Tibial nerve (tissue), 4 donors: ENCODE measurements around the gene NRSN2. TPM values are rescaled to one million over a fixed set of nuclear protein-coding genes. Genes with fewer than 3 reads are reported as not detected.
A peak's percentile ranks its signal among the peaks of the same experiment; 100 is the strongest.
"Not testable (repeated sequence)": the region's sequence is repeated elsewhere in the genome, so short reads cannot be mapped to it uniquely, and the experiment has no call there.

Experiments
- DNase-seq, 2 donors: peaks; one replicate each; pipeline ENCODE4 v3.0.0-alpha.2; 2019; ENCODE audit warnings: low spot score in 2 of 2
- H3K27ac ChIP-seq, 4 donors: fragments of 200-600 bp; sonication (generic) in 3 of 4; one replicate each; pipeline ENCODE4 v1.5.1; 2017 to 2019; ENCODE audit warnings: mild to moderate bottlenecking in 1 of 4
- H3K27me3 ChIP-seq, 2 donors: fragments of 200-600 bp; sonication (generic) in 1 of 2; one replicate each; pipeline versions ENCODE4 v1.5.1 to v1.6.0; 2017 to 2019
- H3K36me3 ChIP-seq, 3 donors: fragments of 200-600 bp; sonication (generic); one replicate each; pipeline ENCODE4 v1.5.1; 2018 to 2019
- H3K4me1 ChIP-seq, 4 donors: fragments of 200-600 bp; sonication (generic) in 3 of 4; one replicate each; pipeline ENCODE4 v1.5.1; 2017 to 2019
- H3K4me3 ChIP-seq, 4 donors: fragments of 200-600 bp; sonication (generic) in 3 of 4; one replicate each; pipeline ENCODE4 v1.5.1; 2017 to 2019; ENCODE audit warnings: mild to moderate bottlenecking in 1 of 4, moderate library complexity in 1 of 4
- H3K9me3 ChIP-seq, 4 donors: fragments of 200-600 bp; sonication (generic) in 3 of 4; one replicate each; pipeline ENCODE4 v1.5.1; 2017 to 2019
- CTCF ChIP-seq, 5 experiments: fragments of 200-600 bp in 3 of 5; fragments of 450-650 bp in 2 of 5; sonication (generic) in 3 of 5; IDR thresholded peaks; one replicate each; pipeline ENCODE4 v1.5.1; 2016 to 2019; ENCODE audit warnings: antibody characterized with exemption in 5 of 5, mild to moderate bottlenecking in 3 of 5, moderate library complexity in 2 of 5
- EP300 ChIP-seq, 2 donors: sonication (generic); formaldehyde crosslinking; IDR thresholded peaks; one replicate each; pipeline ENCODE4 v1.6.1; 2017; ENCODE audit warnings: antibody characterized with exemption in 2 of 2, mild to moderate bottlenecking in 1 of 2
- POLR2A ChIP-seq, 2 donors: fragments of 450-650 bp; IDR thresholded peaks; one replicate each; pipeline ENCODE4 v1.6.1; 2017; ENCODE audit warnings: antibody characterized with exemption in 2 of 2, mild to moderate bottlenecking in 2 of 2, moderate library complexity in 2 of 2
- WGBS, 2 donors: methylation state at CpG; one replicate each; pipeline ENCODE4 v1.1.5; 2018; 5-methylcytosine and 5-hydroxymethylcytosine counted together
- total RNA-seq, 4 donors: library from RNA; depleted of rRNA; stranded (reverse); fragments of >200 nt; gene quantifications; one replicate each; pipeline ENCODE4 v1.1.0, GENCODE V29; 2016

Gene NRSN2
- total RNA-seq, 4 donors from 2014 or later = 20.6 to 34.1 (median 26.2) TPM

GRCh38 chr20:371755-372542, 25.0 kb downstream of the NRSN2 start:
- no peak for TF ChIP-seq POLR2A (IDR thresholded peaks at IDR 0.05)
- TF ChIP-seq CTCF (IDR thresholded peaks at IDR 0.05) = no peak
- TF ChIP-seq EP300 (IDR thresholded peaks at IDR 0.05) = no peak
- Histone ChIP-seq H3K4me1 (peaks cover 0 to 3% (median 0%) of the 10 kb centered on the region in 4 donors), H3K4me3 (no peak overlapping the region), H3K27me3 (no peaks in the 10 kb centered on the region), H3K9me3 (no peaks in the 10 kb centered on the region), H3K27ac (peak overlapping the region in 2 of 4 donors; percentile 6 to 34), H3K36me3 (no peaks in the 10 kb centered on the region)
- DNase-seq = peak; percentile 37 to 52
- 69 to 84% methylated on average over 10 of the region's 10 CpGs for WGBS, 2 donors

- 88 to 93% methylated on average over 11 of the region's 11 CpGs for WGBS, 2 donors
- H3K4me3 ChIP-seq, H3K36me3 ChIP-seq, H3K4me1 ChIP-seq, DNase-seq, H3K27me3 ChIP-seq, H3K9me3 ChIP-seq: not testable (repeated sequence)
- H3K27ac ChIP-seq = peak overlapping the region in 2 of 4 donors; percentile 6 to 34
Observed at GRCh38 chr20:372543-373082, 25.7 kb downstream of the NRSN2 start.

- no peaks in the 10 kb centered on the region for H3K9me3 ChIP-seq
- DNase-seq = no peak
- no peak overlapping the region for H3K4me3 ChIP-seq
- H3K27me3 ChIP-seq = no peaks in the 10 kb centered on the region
- H3K27ac ChIP-seq = no peak overlapping the region
- WGBS, 2 donors = 64 to 66% methylated on average over 9 of the region's 9 CpGs
- TF ChIP-seq POLR2A (IDR thresholded peaks at IDR 0.05) (no peak), CTCF (IDR thresholded peaks at IDR 0.05) (no peak), EP300 (IDR thresholded peaks at IDR 0.05) (no peak)
- H3K4me1 ChIP-seq = peaks cover 0 to 3% (median 0%) of the 10 kb centered on the region in 4 donors
- H3K36me3 ChIP-seq = no peaks in the 10 kb centered on the region
Observed at GRCh38 chr20:373171-373890, 26.4 kb downstream of the NRSN2 start.

GRCh38 chr20:375265-375889, 28.5 kb downstream of the NRSN2 start:
- H3K4me3 ChIP-seq = no peak overlapping the region
- H3K27me3 ChIP-seq = no peaks in the 10 kb centered on the region
- no peaks in the 10 kb centered on the region for H3K36me3 ChIP-seq
- no peak for DNase-seq
- WGBS, 2 donors = 78 to 79% methylated on average over 10 of the region's 10 CpGs
- no peaks in the 10 kb centered on the region for H3K9me3 ChIP-seq
- TF ChIP-seq POLR2A (IDR thresholded peaks at IDR 0.05) (no peak), CTCF (IDR thresholded peaks at IDR 0.05) (no peak), EP300 (IDR thresholded peaks at IDR 0.05) (no peak)
- H3K27ac ChIP-seq = no peak overlapping the region
- H3K4me1 ChIP-seq = peaks cover 0 to 3% (median 0%) of the 10 kb centered on the region in 4 donors

GRCh38 chr20:376089-376488, 29.2 kb downstream of the NRSN2 start:
- DNase-seq = no peak
- no peaks in the 10 kb centered on the region for H3K36me3 ChIP-seq
- 40 to 42% methylated on average over 2 of the region's 2 CpGs for WGBS, 2 donors
- H3K9me3 ChIP-seq = no peaks in the 10 kb centered on the region
- no peak overlapping the region for H3K27ac ChIP-seq
- peaks cover 0 to 9% (median 0%) of the 10 kb centered on the region in 4 donors for H3K4me1 ChIP-seq
- H3K27me3 ChIP-seq = peaks cover 0 to 4% of the 10 kb centered on the region in 2 donors
- H3K4me3 ChIP-seq = no peak overlapping the region
- TF ChIP-seq POLR2A (IDR thresholded peaks at IDR 0.05) (no peak), EP300 (IDR thresholded peaks at IDR 0.05) (no peak), CTCF (IDR thresholded peaks at IDR 0.05) (no peak)
